HEK293 (cell line): ENCODE data around the gene GTSF1L.

Experiments
- YY1 ChIP-seq: fragments of 450-650 bp; formaldehyde crosslinking; IDR thresholded peaks from 2 replicates; pipeline ENCODE4 v1.5.1; 2018; ENCODE audit warnings: missing biosample characterization, missing genetic modification characterization
- ZNF221 ChIP-seq: fragments of 450-650 bp; formaldehyde crosslinking; IDR thresholded peaks from 2 replicates; pipeline ENCODE4 v1.5.1; 2017; ENCODE audit warnings: missing biosample characterization, missing genetic modification characterization, borderline replicate concordance
- ZNF830 ChIP-seq: fragments of 450-650 bp; IDR thresholded peaks from 2 replicates; pipeline ENCODE4 v1.5.0; 2018; ENCODE audit warnings: missing biosample characterization, missing genetic modification characterization, low read depth, mild to moderate bottlenecking, moderate library complexity
- TF ChIP-seq, protein P1 (sequence below): fragments of 450-650 bp; formaldehyde crosslinking; IDR thresholded peaks from 2 replicates; pipeline ENCODE4 v1.5.1; 2016; ENCODE audit warnings: missing biosample characterization, missing genetic modification characterization
- TF ChIP-seq, protein P2 (sequence below): fragments of 450-650 bp; formaldehyde crosslinking; conservative IDR thresholded peaks from 2 replicates; pipeline ENCODE4 v1.5.1; 2016; ENCODE audit warnings: low read depth, missing biosample characterization, missing genetic modification characterization
- TF ChIP-seq, protein P3 (sequence below): fragments of 450-650 bp; formaldehyde crosslinking; IDR thresholded peaks from 2 replicates; pipeline ENCODE4 v1.5.1; 2016; ENCODE audit warnings: missing biosample characterization, missing genetic modification characterization
- TF ChIP-seq, protein P4 (sequence below): fragments of 450-650 bp; IDR thresholded peaks from 2 replicates; pipeline ENCODE4 v1.5.1; 2018; ENCODE audit warnings: missing biosample characterization, mild to moderate bottlenecking, missing genetic modification characterization

- TF ChIP-seq, protein P1, sequence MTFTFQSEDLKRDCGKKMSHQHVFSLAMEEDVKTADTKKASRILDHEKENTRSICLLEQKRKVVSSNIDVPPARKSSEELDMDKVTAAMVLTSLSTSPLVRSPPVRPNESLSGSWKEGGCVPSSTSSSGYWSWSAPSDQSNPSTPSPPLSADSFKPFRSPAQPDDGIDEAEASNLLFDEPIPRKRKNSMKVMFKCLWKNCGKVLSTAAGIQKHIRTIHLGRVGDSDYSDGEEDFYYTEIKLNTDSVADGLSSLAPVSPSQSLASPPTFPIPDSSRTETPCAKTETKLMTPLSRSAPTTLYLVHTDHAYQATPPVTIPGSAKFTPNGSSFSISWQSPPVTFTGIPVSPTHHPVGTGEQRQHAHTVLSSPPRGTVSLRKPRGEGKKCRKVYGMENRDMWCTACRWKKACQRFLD = no peak
- TF ChIP-seq YY1 (tag by site-specific recombination) (no peak), ZNF830 (tag by site-specific recombination) (no peak), ZNF221 (no peak)
- TF ChIP-seq, protein P2, sequence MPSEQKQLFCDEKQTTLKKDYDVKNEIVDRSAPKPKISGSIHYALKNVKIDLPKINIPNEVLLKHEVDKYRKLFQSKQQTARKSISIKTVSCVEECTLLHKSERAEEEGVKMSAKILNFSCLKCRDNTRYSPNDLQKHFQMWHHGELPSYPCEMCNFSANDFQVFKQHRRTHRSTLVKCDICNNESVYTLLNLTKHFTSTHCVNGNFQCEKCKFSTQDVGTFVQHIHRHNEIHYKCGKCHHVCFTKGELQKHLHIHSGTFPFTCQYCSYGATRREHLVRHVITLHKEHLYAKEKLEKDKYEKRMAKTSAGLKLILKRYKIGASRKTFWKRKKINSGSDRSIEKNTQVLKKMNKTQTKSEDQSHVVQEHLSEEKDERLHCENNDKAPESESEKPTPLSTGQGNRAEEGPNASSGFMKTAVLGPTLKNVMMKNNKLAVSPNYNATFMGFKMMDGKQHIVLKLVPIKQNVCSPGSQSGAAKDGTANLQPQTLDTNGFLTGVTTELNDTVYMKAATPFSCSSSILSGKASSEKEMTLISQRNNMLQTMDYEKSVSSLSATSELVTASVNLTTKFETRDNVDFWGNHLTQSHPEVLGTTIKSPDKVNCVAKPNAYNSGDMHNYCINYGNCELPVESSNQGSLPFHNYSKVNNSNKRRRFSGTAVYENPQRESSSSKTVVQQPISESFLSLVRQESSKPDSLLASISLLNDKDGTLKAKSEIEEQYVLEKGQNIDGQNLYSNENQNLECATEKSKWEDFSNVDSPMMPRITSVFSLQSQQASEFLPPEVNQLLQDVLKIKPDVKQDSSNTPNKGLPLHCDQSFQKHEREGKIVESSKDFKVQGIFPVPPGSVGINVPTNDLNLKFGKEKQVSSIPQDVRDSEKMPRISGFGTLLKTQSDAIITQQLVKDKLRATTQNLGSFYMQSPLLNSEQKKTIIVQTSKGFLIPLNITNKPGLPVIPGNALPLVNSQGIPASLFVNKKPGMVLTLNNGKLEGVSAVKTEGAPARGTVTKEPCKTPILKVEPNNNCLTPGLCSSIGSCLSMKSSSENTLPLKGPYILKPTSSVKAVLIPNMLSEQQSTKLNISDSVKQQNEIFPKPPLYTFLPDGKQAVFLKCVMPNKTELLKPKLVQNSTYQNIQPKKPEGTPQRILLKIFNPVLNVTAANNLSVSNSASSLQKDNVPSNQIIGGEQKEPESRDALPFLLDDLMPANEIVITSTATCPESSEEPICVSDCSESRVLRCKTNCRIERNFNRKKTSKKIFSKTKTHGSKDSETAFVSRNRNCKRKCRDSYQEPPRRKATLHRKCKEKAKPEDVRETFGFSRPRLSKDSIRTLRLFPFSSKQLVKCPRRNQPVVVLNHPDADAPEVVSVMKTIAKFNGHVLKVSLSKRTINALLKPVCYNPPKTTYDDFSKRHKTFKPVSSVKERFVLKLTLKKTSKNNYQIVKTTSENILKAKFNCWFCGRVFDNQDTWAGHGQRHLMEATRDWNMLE (tag by site-specific recombination) = no peak
- TF ChIP-seq, protein P3, sequence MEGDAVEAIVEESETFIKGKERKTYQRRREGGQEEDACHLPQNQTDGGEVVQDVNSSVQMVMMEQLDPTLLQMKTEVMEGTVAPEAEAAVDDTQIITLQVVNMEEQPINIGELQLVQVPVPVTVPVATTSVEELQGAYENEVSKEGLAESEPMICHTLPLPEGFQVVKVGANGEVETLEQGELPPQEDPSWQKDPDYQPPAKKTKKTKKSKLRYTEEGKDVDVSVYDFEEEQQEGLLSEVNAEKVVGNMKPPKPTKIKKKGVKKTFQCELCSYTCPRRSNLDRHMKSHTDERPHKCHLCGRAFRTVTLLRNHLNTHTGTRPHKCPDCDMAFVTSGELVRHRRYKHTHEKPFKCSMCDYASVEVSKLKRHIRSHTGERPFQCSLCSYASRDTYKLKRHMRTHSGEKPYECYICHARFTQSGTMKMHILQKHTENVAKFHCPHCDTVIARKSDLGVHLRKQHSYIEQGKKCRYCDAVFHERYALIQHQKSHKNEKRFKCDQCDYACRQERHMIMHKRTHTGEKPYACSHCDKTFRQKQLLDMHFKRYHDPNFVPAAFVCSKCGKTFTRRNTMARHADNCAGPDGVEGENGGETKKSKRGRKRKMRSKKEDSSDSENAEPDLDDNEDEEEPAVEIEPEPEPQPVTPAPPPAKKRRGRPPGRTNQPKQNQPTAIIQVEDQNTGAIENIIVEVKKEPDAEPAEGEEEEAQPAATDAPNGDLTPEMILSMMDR (tag by site-specific recombination) = no peak
- TF ChIP-seq, protein P4, sequence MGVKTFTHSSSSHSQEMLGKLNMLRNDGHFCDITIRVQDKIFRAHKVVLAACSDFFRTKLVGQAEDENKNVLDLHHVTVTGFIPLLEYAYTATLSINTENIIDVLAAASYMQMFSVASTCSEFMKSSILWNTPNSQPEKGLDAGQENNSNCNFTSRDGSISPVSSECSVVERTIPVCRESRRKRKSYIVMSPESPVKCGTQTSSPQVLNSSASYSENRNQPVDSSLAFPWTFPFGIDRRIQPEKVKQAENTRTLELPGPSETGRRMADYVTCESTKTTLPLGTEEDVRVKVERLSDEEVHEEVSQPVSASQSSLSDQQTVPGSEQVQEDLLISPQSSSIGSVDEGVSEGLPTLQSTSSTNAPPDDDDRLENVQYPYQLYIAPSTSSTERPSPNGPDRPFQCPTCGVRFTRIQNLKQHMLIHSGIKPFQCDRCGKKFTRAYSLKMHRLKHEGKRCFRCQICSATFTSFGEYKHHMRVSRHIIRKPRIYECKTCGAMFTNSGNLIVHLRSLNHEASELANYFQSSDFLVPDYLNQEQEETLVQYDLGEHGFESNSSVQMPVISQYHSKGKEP = no peak
Measured at GRCh38 chr20:43723186-43723585, 3.6 kb downstream of the GTSF1L start.
